Panc1 (cell line): ENCODE measurements around the gene PAX5. TPM values are rescaled to one million over a fixed set of nuclear protein-coding genes. Genes with fewer than 3 reads are reported as not detected.

Experiments
- ATAC-seq: fragments of 200-7000 bp; cut with Tn5 transposase; 2 replicates; pipeline ENCODE4 v1.9.1; 2020; ENCODE audit warnings: mild to moderate bottlenecking, moderate library complexity
- BruUV-seq: library from RNA; stranded (reverse); fragments of 400-500 nt; replicated peaks from 2 replicates; lab custom pipeline; 2021; lab: Mats Ljungman, UMichigan
- CTCF ChIA-PET: fragments of 300-600 bp; sonication (Branson Sonifier 250); formaldehyde crosslinking; loops from one replicate; lab custom pipeline; 2022; ENCODE audit warnings: antibody characterized with exemption; lab: Charles Lee
- POLR2A ChIA-PET: fragments of 300-600 bp; sonication (Branson Sonifier 250); formaldehyde crosslinking; loops from one replicate; lab custom pipeline; 2022; ENCODE audit warnings: antibody characterized with exemption; lab: Charles Lee
- DNase-seq: peaks from one replicate; pipeline ENCODE4 v3.0.0-alpha.2; 2010; ENCODE audit warnings: low read depth, low spot score
- H3K27ac ChIP-seq: 2 replicates; pipeline ENCODE4 v1.5.1; 2011; ENCODE audit warnings: mild to moderate bottlenecking, low read length, inconsistent platforms
- H3K27me3 ChIP-seq: fragments of 200-500 bp; sonication (Bioruptor generic); 2 replicates; pipeline ENCODE4 v1.6.0; 2014; ENCODE audit warnings: low read length, inconsistent platforms; ENCODE audit not compliant: control insufficient read depth, insufficient read depth
- H3K36me3 ChIP-seq: fragments of 200-500 bp; sonication (Bioruptor generic); 2 replicates; pipeline ENCODE4 v1.5.1; 2014; ENCODE audit warnings: inconsistent platforms, mild to moderate bottlenecking, low read length, moderate library complexity; ENCODE audit not compliant: control insufficient read depth, insufficient read depth
- H3K4me1 ChIP-seq: 2 replicates; pipeline ENCODE4 v1.5.1; 2011; ENCODE audit warnings: inconsistent platforms, mild to moderate bottlenecking, low read length, moderate library complexity; ENCODE audit not compliant: control insufficient read depth, insufficient read depth
- H3K4me3 ChIP-seq, 2 experiments: 2 replicates each; pipeline ENCODE4 v1.5.1; 2011 to 2012; ENCODE audit warnings: low read depth in 2 of 2, low read length in 2 of 2, mild to moderate bottlenecking in 2 of 2, inconsistent platforms in 1 of 2, moderate library complexity in 1 of 2
- H3K9me3 ChIP-seq: fragments of 200-500 bp; sonication (Bioruptor generic); 2 replicates; pipeline ENCODE4 v1.5.1; 2014; ENCODE audit warnings: low read depth, mild to moderate bottlenecking, inconsistent platforms, low read length, moderate library complexity; ENCODE audit not compliant: control insufficient read depth, insufficient read depth
- POLR2AphosphoS5 ChIP-seq: IDR thresholded peaks from 2 replicates; pipeline ENCODE4 v1.6.1; 2012; ENCODE audit warnings: mild to moderate bottlenecking, low read depth, low read length, moderate library complexity
- REST ChIP-seq, 2 experiments: IDR thresholded peaks; 2 replicates each; pipeline ENCODE4 v1.6.1; 2011 to 2012; ENCODE audit warnings: low read depth in 2 of 2, control low read depth in 1 of 2, low read length in 1 of 2, mild to moderate bottlenecking in 1 of 2, moderate library complexity in 1 of 2; ENCODE audit not compliant: insufficient read depth in 1 of 2
- SIN3A ChIP-seq: IDR thresholded peaks from 2 replicates; pipeline ENCODE4 v1.6.1; 2012; ENCODE audit warnings: low read depth, mild to moderate bottlenecking, low read length, moderate library complexity, borderline replicate concordance; ENCODE audit not compliant: insufficient read depth
- TCF7L2 ChIP-seq: IDR thresholded peaks from 2 replicates; pipeline ENCODE4 v1.6.1; 2011; ENCODE audit warnings: mild to moderate bottlenecking, low read depth, low read length, inconsistent platforms
- in situ Hi-C: cut with HindIII; loops from 2 replicates; pipeline ENCODE4 v1.10.0; 2016; ENCODE audit warnings: low sequenced_read_pairs, low pct_unique_long_range_greater_than_20kb
- intact Hi-C: fragments of 100-400 bp; cut with micrococcal nuclease; formaldehyde crosslinking; loops from one replicate; pipeline ENCODE4 v1.10.0; 2022; ENCODE audit not compliant: unreplicated experiment
- total RNA-seq: library from RNA; stranded (reverse); gene quantifications from one replicate; pipeline ENCODE4 v1.2.1, GENCODE V29; 2021; ENCODE audit not compliant: unreplicated experiment
- TF ChIP-seq, protein P1 (sequence below): fragments of 450-650 bp; IDR thresholded peaks from 2 replicates; pipeline ENCODE4 v1.5.1; 2017; ENCODE audit warnings: mild to moderate bottlenecking

The PAX5 gene
- total RNA-seq, 1 experiment from 2014 or later, result 0.39 TPM

- no peaks in the 10 kb centered on the region for H3K36me3 ChIP-seq
- no peak overlapping the region for H3K4me3 ChIP-seq
- ChIA-PET POLR2A (no interaction called here), CTCF (interaction anchor here (0.8 kb wide), 1 partner anchor 92 kb away, joined by 5 read pairs; no protein-coding TSS in a partner anchor)
- TF ChIP-seq POLR2AphosphoS5 (no peak), TCF7L2 (no peak), REST (IDR thresholded peaks at IDR 0.05; ENCODE audit: insufficient read depth in 1 of 2, low read depth in 2 of 2, low read length in 1 of 2) (no peak)
- intact Hi-C loops (no loop called here), in situ Hi-C loops (no loop called here)
- H3K27me3 ChIP-seq, result no peaks in the 10 kb centered on the region
- ATAC-seq (no peak), DNase-seq (no peak)
- BruUV-seq, result no TSS peak
- no peaks in the 10 kb centered on the region for H3K4me1 ChIP-seq
- H3K9me3 ChIP-seq, result no peaks in the 10 kb centered on the region
- no peak overlapping the region for H3K27ac ChIP-seq
Measured at GRCh38 chr9:36964791-36965190, 69.3 kb downstream of the PAX5 start.

- DNase-seq (no peak), ATAC-seq (no peak)
- H3K36me3 ChIP-seq, result no peaks in the 10 kb centered on the region
- BruUV-seq, result no TSS peak
- TF ChIP-seq SIN3A, result no peak
- TF ChIP-seq, protein P1, sequence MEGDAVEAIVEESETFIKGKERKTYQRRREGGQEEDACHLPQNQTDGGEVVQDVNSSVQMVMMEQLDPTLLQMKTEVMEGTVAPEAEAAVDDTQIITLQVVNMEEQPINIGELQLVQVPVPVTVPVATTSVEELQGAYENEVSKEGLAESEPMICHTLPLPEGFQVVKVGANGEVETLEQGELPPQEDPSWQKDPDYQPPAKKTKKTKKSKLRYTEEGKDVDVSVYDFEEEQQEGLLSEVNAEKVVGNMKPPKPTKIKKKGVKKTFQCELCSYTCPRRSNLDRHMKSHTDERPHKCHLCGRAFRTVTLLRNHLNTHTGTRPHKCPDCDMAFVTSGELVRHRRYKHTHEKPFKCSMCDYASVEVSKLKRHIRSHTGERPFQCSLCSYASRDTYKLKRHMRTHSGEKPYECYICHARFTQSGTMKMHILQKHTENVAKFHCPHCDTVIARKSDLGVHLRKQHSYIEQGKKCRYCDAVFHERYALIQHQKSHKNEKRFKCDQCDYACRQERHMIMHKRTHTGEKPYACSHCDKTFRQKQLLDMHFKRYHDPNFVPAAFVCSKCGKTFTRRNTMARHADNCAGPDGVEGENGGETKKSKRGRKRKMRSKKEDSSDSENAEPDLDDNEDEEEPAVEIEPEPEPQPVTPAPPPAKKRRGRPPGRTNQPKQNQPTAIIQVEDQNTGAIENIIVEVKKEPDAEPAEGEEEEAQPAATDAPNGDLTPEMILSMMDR, result no peak
- no peak for TF ChIP-seq POLR2AphosphoS5
- no peak for TF ChIP-seq REST (IDR thresholded peaks at IDR 0.05; ENCODE audit: insufficient read depth in 1 of 2, low read depth in 2 of 2, low read length in 1 of 2)
- no peak for TF ChIP-seq TCF7L2
- CTCF ChIA-PET, result no interaction called here
- H3K4me3 ChIP-seq, result no peak overlapping the region
- H3K4me1 ChIP-seq, result no peaks in the 10 kb centered on the region
- POLR2A ChIA-PET, result no interaction called here
- no peak overlapping the region for H3K27ac ChIP-seq
- no peaks in the 10 kb centered on the region for H3K9me3 ChIP-seq
- H3K27me3 ChIP-seq, result no peaks in the 10 kb centered on the region
- intact Hi-C loops (no loop called here), in situ Hi-C loops (no loop called here)
Measured at GRCh38 chr9:36963346-36963745, 70.7 kb downstream of the PAX5 start.
